Parathyroid adenoma (tissue), 2 donors: Measurements from ENCODE around the gene CDPF1.
A peak's percentile ranks its signal among the peaks of the same experiment; 100 is the strongest.

Source experiments
- H2AFZ ChIP-seq: fragments of 300-600 bp; sonication (generic); one replicate; pipeline ENCODE4 v1.7.0; 2017; ENCODE audit warnings: antibody characterized with exemption, mild to moderate bottlenecking
- H3K27ac ChIP-seq: fragments of 300-600 bp; sonication (generic); one replicate; pipeline ENCODE4 v1.7.0; 2017
- H3K27me3 ChIP-seq: fragments of 300-600 bp; sonication (generic); one replicate; pipeline ENCODE4 v1.7.0; 2017; ENCODE audit warnings: low read length; ENCODE audit not compliant: control insufficient read depth, insufficient read depth
- H3K36me3 ChIP-seq: fragments of 300-600 bp; sonication (generic); one replicate; pipeline ENCODE4 v1.7.0; 2017; ENCODE audit warnings: low read length; ENCODE audit not compliant: control insufficient read depth, insufficient read depth
- H3K4me1 ChIP-seq: fragments of 300-600 bp; sonication (generic); one replicate; pipeline ENCODE4 v1.7.0; 2017; ENCODE audit warnings: control low read depth
- H3K4me2 ChIP-seq: fragments of 300-600 bp; sonication (generic); one replicate; pipeline ENCODE4 v1.7.0; 2017; ENCODE audit warnings: low read length
- H3K4me3 ChIP-seq: fragments of 300-600 bp; sonication (generic); one replicate; pipeline ENCODE4 v1.7.0; 2017; ENCODE audit warnings: low read depth, low read length
- H3K79me2 ChIP-seq: fragments of 300-600 bp; sonication (generic); one replicate; pipeline ENCODE4 v1.7.0; 2017; ENCODE audit warnings: control low read depth
- H3K9ac ChIP-seq: fragments of 300-600 bp; sonication (generic); one replicate; pipeline ENCODE4 v1.7.0; 2017; ENCODE audit warnings: mild to moderate bottlenecking
- H3K9me3 ChIP-seq: fragments of 300-600 bp; sonication (generic); one replicate; pipeline ENCODE4 v1.7.0; 2017; ENCODE audit warnings: low read length; ENCODE audit not compliant: control insufficient read depth
- CTCF ChIP-seq: fragments of 300-600 bp; sonication (generic); IDR thresholded peaks from one replicate; pipeline ENCODE4 v1.7.0; 2017; ENCODE audit warnings: antibody characterized with exemption, mild to moderate bottlenecking
- donor health status: primary hyperparathyroidism.

CDPF1 gene

GRCh38 chr22:46250035-46250782 lies at the start of gene CDPF1:
CDPF1 (minus strand) TSS chr22:46250293; CDS start chr22:46248284, 2,009 bp downstream.
- no peak for TF ChIP-seq CTCF
- peak within 1 kb of the TSS; percentile 85 for H3K4me3 ChIP-seq
- no peaks in the 10 kb centered on the region for H3K4me1 ChIP-seq
- H3K9me3 ChIP-seq, result no peaks in the 10 kb centered on the region
- peak within 1 kb of the TSS; percentile 63 for H3K27ac ChIP-seq
- H3K4me2 ChIP-seq, result peak within 1 kb of the TSS; percentile 99
- peak within 1 kb of the TSS; percentile 72 for H3K9ac ChIP-seq
- peak within 1 kb of the TSS; percentile 88 for H2AFZ ChIP-seq
- no peaks in the 10 kb centered on the region for H3K36me3 ChIP-seq
- H3K27me3 ChIP-seq, result no peaks in the 10 kb centered on the region
- no peaks in the 10 kb centered on the region for H3K79me2 ChIP-seq

GRCh38 chr22:46299101-46299500 lies 49.0 kb upstream of the CDPF1 start:
- Histone ChIP-seq H3K9ac (no peak overlapping the region), H3K27ac (no peak overlapping the region), H3K4me1 (peaks cover 5% of the 10 kb centered on the region), H3K4me3 (no peak overlapping the region), H3K36me3 (no peaks in the 10 kb centered on the region), H3K9me3 (no peaks in the 10 kb centered on the region), H3K79me2 (no peaks in the 10 kb centered on the region), H3K4me2 (no peak overlapping the region), H2AFZ (no peak overlapping the region), H3K27me3 (no peaks in the 10 kb centered on the region)
- no peak for TF ChIP-seq CTCF

- H2AFZ ChIP-seq, result peak overlapping the region; percentile 93
- no peaks in the 10 kb centered on the region for H3K79me2 ChIP-seq
- H3K4me3 ChIP-seq, result peak overlapping the region; percentile 73
- no peaks in the 10 kb centered on the region for H3K36me3 ChIP-seq
- peak overlapping the region; percentile 95 for H3K4me2 ChIP-seq
- TF ChIP-seq CTCF, result no peak
- H3K4me1 ChIP-seq, result peaks cover 5% of the 10 kb centered on the region
- no peaks in the 10 kb centered on the region for H3K9me3 ChIP-seq
- no peak overlapping the region for H3K27ac ChIP-seq
- no peaks in the 10 kb centered on the region for H3K27me3 ChIP-seq
- H3K9ac ChIP-seq, result no peak overlapping the region
Measured at GRCh38 chr22:46297151-46297812, 47.2 kb upstream of the CDPF1 start.

GRCh38 chr22:46296257-46297150 lies 46.4 kb upstream of the CDPF1 start, which contains the start of gene GTSE1:
GTSE1 (plus strand) TSS chr22:46296870; CDS start chr22:46297401, 531 bp downstream.
- TF ChIP-seq CTCF, result peak; percentile 24
- peak within 1 kb of the TSS; percentile 73 for H3K4me3 ChIP-seq

More at GRCh38 chr22:46296257-46297150, 46.4 kb upstream of the CDPF1 start, which contains the start of gene GTSE1:
- H3K79me2 ChIP-seq, result no peaks in the 10 kb centered on the region
- H2AFZ ChIP-seq, result peak within 1 kb of the TSS; percentile 93
- H3K9ac ChIP-seq, result no peak within 1 kb of the TSS
- peak within 1 kb of the TSS; percentile 95 for H3K4me2 ChIP-seq
- peak within 1 kb of the TSS; percentile 73 for H3K27ac ChIP-seq
- peaks cover 5% of the 10 kb centered on the region for H3K4me1 ChIP-seq
- no peaks in the 10 kb centered on the region for H3K9me3 ChIP-seq
- no peaks in the 10 kb centered on the region for H3K36me3 ChIP-seq
- no peaks in the 10 kb centered on the region for H3K27me3 ChIP-seq
